HepG2 (cell line): Measurements from ENCODE around the gene ANKRD39. TPM values are rescaled to one million over a fixed set of nuclear protein-coding genes. Genes with fewer than 3 reads are reported as not detected.

Experiments used
- CREM ChIP-seq, 2 experiments: sonication (generic) in 1 of 2; formaldehyde crosslinking in 1 of 2; IDR thresholded peaks; 2 replicates each; pipeline versions ENCODE4 v1.4.0 to v1.6.1; 2016 to 2020; ENCODE audit warnings: antibody characterized with exemption in 1 of 2, mild to moderate bottlenecking in 1 of 2, missing genetic modification reagents in 1 of 2
- DMAP1 ChIP-seq: IDR thresholded peaks from 2 replicates; pipeline ENCODE4 v1.6.1; 2016
- GFI1 ChIP-seq: sonication (generic); formaldehyde crosslinking; IDR thresholded peaks from 2 replicates; pipeline ENCODE4 v1.5.0; 2020; ENCODE audit warnings: missing genetic modification reagents, mild to moderate bottlenecking, borderline replicate concordance
- KDM4B ChIP-seq: sonication (generic); formaldehyde crosslinking; IDR thresholded peaks from 2 replicates; pipeline ENCODE4 v1.4.0; 2020; ENCODE audit warnings: missing genetic modification reagents
- MTA1 ChIP-seq: sonication (generic); formaldehyde crosslinking; IDR thresholded peaks from 2 replicates; pipeline ENCODE4 v1.4.0; 2020; ENCODE audit warnings: missing genetic modification reagents, mild to moderate bottlenecking, borderline replicate concordance
- NFRKB ChIP-seq: fragments of 450-650 bp; IDR thresholded peaks from 2 replicates; pipeline ENCODE4 v1.6.1; 2017
- NR2F1 ChIP-seq, 2 experiments: fragments of 450-650 bp in 1 of 2; formaldehyde crosslinking in 1 of 2; IDR thresholded peaks; 2 replicates each; pipeline versions ENCODE4 v1.5.0 to v1.6.1; 2016 to 2020; ENCODE audit warnings: mild to moderate bottlenecking in 1 of 2, missing compliant biosample characterization in 1 of 2, missing genetic modification reagents in 1 of 2, moderate library complexity in 1 of 2
- NRL ChIP-seq: sonication (generic); formaldehyde crosslinking; IDR thresholded peaks from 2 replicates; pipeline ENCODE4 v1.5.0; 2020; ENCODE audit warnings: missing genetic modification reagents, mild to moderate bottlenecking, moderate library complexity, borderline replicate concordance
- PHF21A ChIP-seq: sonication (generic); formaldehyde crosslinking; IDR thresholded peaks from 2 replicates; pipeline ENCODE4 v1.5.0; 2020; ENCODE audit warnings: mild to moderate bottlenecking, missing genetic modification reagents
- PHF8 ChIP-seq: sonication (generic); formaldehyde crosslinking; IDR thresholded peaks from 2 replicates; pipeline ENCODE4 v1.5.0; 2020; ENCODE audit warnings: missing genetic modification reagents
- POGZ ChIP-seq: sonication (generic); formaldehyde crosslinking; IDR thresholded peaks from 2 replicates; pipeline ENCODE4 v1.4.0; 2020; ENCODE audit warnings: mild to moderate bottlenecking, missing genetic modification reagents
- RCOR2 ChIP-seq: IDR thresholded peaks from 2 replicates; pipeline ENCODE4 v1.6.1; 2016; ENCODE audit warnings: missing biosample characterization, missing genetic modification reagents
- SNAPC2 ChIP-seq: sonication (generic); formaldehyde crosslinking; IDR thresholded peaks from 2 replicates; pipeline ENCODE4 v1.8.1; 2022; ENCODE audit warnings: mild to moderate bottlenecking, missing genetic modification reagents
- TAF15 ChIP-seq: fragments of 200-400 bp; formaldehyde crosslinking; IDR thresholded peaks from one replicate; pipeline ENCODE4 v1.6.1; 2018; ENCODE audit warnings: mild to moderate bottlenecking, low read depth, low read length; ENCODE audit not compliant: poor library complexity, severe bottlenecking
- YEATS2 ChIP-seq: sonication (generic); formaldehyde crosslinking; IDR thresholded peaks from 2 replicates; pipeline ENCODE4 v1.4.0; 2020; ENCODE audit warnings: missing genetic modification reagents, borderline replicate concordance
- ZNF432 ChIP-seq: sonication (generic); formaldehyde crosslinking; IDR thresholded peaks from 2 replicates; pipeline ENCODE4 v1.5.0; 2020; ENCODE audit warnings: missing genetic modification reagents, mild to moderate bottlenecking, borderline replicate concordance
- ZNF703 ChIP-seq: sonication (generic); formaldehyde crosslinking; IDR thresholded peaks from 2 replicates; pipeline ENCODE4 v1.5.1; 2020; ENCODE audit warnings: missing genetic modification reagents, mild to moderate bottlenecking, moderate library complexity, borderline replicate concordance
- ZNF720 ChIP-seq: sonication (generic); formaldehyde crosslinking; IDR thresholded peaks from 2 replicates; pipeline ENCODE4 v1.4.0; 2020; ENCODE audit warnings: missing genetic modification reagents
- ZSCAN21 ChIP-seq: sonication (generic); formaldehyde crosslinking; IDR thresholded peaks from 2 replicates; pipeline ENCODE4 v1.8.0; 2022; ENCODE audit warnings: mild to moderate bottlenecking, missing genetic modification reagents, moderate library complexity, borderline replicate concordance
- ZSCAN30 ChIP-seq: sonication (generic); formaldehyde crosslinking; IDR thresholded peaks from 2 replicates; pipeline ENCODE4 v1.5.0; 2020; ENCODE audit warnings: mild to moderate bottlenecking, missing genetic modification reagents
- polyA plus RNA-seq, 8 experiments: library from polyadenylated mRNA; depleted of rRNA in 3 of 8; stranded (reverse) in 7 of 8; unstranded in 1 of 8; fragments of >200 nt; fragmentation: Illumina TruSeq in 4 of 8; extraction: Trizol in 4 of 8; gene quantifications; 2 replicates each; pipeline versions ENCODE4 v1.2.1 to v1.2.3, GENCODE V29; 2011 to 2016; ENCODE audit warnings: low read depth in 4 of 8, missing spikeins in 1 of 8, mixed read lengths in 1 of 8; ENCODE audit not compliant: insufficient read depth in 1 of 8
- total RNA-seq, 5 experiments: library from RNA; depleted of rRNA; stranded (reverse); fragments of >200 nt; fragmentation: Illumina TruSeq; extraction: Trizol; gene quantifications; 2 replicates each; pipeline ENCODE4 v1.2.3, GENCODE V29; 2016; ENCODE audit warnings: low read depth in 1 of 5
- TF ChIP-seq, protein P1 (sequence below): sonication (generic); formaldehyde crosslinking; IDR thresholded peaks from 2 replicates; pipeline ENCODE4 v1.5.1; 2020; ENCODE audit warnings: mild to moderate bottlenecking, moderate library complexity, missing genetic modification reagents
- TF ChIP-seq, protein P2 (sequence below): sonication (generic); formaldehyde crosslinking; IDR thresholded peaks from 2 replicates; pipeline ENCODE4 v1.8.1; 2023; ENCODE audit warnings: mild to moderate bottlenecking, inconsistent platforms, moderate library complexity, missing genetic modification reagents, borderline replicate concordance
- TF ChIP-seq, protein P3 (sequence below): IDR thresholded peaks from 2 replicates; pipeline ENCODE4 v1.6.1; 2016; ENCODE audit warnings: missing compliant biosample characterization, missing genetic modification reagents, borderline replicate concordance
- TF ChIP-seq, protein P4 (sequence below): fragments of 450-650 bp; IDR thresholded peaks from 2 replicates; pipeline ENCODE4 v1.6.1; 2016

ANKRD39 gene
- total and polyA plus RNA-seq, 2 of the 13 experiments (the other 11 are each of a cell fraction or from before 2014, with no cell fraction given) = 23.2 to 24.8 TPM

DNA sequence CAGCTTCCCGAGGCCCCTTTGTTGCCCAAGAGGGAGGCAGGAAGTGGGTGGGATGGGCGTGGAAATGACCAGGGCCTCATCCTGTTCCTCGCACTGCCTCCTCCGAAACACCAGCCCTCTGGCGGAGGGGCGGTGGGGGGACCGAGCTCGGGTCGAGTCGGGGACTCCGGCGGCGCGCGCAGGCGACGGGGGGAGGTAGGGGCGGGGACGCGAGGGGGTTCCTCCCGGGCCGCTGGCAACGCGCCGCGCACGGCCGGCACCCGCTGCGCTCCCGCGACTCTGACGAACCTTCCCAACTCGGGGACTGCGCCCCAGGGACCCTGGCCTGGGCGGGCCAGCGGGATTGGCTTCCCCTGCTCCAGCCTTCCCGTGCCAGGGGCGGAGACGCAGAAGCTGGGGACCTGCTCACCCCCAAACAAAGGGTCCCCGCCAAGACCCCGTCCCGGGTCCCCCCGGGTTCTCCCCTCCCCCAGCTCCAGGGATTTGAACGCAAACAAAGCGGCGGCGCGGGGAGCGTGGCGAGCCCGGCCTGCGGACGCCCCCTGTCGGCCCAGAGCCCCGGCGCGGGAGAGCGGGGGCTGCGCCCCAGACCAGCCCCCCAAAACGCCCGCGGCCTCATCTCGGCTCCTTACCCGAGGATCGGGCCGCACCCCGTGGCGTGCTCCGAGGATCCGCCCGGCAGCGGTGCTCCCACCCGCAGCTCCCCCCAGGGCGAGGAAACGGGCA is 10.9 kb upstream of the ANKRD39 start (continued):
- TF ChIP-seq, protein P1, sequence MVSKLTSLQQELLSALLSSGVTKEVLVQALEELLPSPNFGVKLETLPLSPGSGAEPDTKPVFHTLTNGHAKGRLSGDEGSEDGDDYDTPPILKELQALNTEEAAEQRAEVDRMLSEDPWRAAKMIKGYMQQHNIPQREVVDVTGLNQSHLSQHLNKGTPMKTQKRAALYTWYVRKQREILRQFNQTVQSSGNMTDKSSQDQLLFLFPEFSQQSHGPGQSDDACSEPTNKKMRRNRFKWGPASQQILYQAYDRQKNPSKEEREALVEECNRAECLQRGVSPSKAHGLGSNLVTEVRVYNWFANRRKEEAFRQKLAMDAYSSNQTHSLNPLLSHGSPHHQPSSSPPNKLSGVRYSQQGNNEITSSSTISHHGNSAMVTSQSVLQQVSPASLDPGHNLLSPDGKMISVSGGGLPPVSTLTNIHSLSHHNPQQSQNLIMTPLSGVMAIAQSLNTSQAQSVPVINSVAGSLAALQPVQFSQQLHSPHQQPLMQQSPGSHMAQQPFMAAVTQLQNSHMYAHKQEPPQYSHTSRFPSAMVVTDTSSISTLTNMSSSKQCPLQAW = 0 out of 2 replicates have a peak, but pooled peaks have one; percentile 37
- TF ChIP-seq, protein P2, sequence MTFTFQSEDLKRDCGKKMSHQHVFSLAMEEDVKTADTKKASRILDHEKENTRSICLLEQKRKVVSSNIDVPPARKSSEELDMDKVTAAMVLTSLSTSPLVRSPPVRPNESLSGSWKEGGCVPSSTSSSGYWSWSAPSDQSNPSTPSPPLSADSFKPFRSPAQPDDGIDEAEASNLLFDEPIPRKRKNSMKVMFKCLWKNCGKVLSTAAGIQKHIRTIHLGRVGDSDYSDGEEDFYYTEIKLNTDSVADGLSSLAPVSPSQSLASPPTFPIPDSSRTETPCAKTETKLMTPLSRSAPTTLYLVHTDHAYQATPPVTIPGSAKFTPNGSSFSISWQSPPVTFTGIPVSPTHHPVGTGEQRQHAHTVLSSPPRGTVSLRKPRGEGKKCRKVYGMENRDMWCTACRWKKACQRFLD (CRISPR knock-in tag) = 0 out of 2 replicates have a peak, but pooled peaks have one; percentile 59
- 0 out of 2 replicates have a peak, but pooled peaks have one; percentile 43 for TF ChIP-seq NRL
- peak; percentile 74; the same call in 1 of the 2 replicates for TF ChIP-seq YEATS2
- peak; percentile 52; the same call in 1 of the 2 replicates for TF ChIP-seq MTA1
- no peak for TF ChIP-seq KDM4B
- peak; percentile 58; the same call in 1 of the 2 replicates for TF ChIP-seq POGZ (CRISPR knock-in tag)
- TF ChIP-seq TAF15 = peak; percentile 84
- TF ChIP-seq NR2F1 (CRISPR knock-in tag; IDR thresholded peaks at IDR 0.05) = 0 out of 4 replicates have a peak, but pooled peaks of 1 of the 2 experiments have one; percentile 11
- 0 out of 2 replicates have a peak, but pooled peaks have one; percentile 13 for TF ChIP-seq ZNF720 (CRISPR knock-in tag)
- TF ChIP-seq ZNF432 = no peak
- TF ChIP-seq, protein P3, sequence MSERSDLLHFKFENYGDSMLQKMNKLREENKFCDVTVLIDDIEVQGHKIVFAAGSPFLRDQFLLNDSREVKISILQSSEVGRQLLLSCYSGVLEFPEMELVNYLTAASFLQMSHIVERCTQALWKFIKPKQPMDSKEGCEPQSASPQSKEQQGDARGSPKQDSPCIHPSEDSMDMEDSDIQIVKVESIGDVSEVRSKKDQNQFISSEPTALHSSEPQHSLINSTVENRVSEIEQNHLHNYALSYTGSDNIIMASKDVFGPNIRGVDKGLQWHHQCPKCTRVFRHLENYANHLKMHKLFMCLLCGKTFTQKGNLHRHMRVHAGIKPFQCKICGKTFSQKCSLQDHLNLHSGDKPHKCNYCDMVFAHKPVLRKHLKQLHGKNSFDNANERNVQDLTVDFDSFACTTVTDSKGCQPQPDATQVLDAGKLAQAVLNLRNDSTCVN (CRISPR knock-in tag) = peak; percentile 44; the same call in 1 of the 2 replicates
- TF ChIP-seq NFRKB = no peak
- TF ChIP-seq RCOR2 (CRISPR knock-in tag) = 0 out of 2 replicates have a peak, but pooled peaks have one; percentile 43
- TF ChIP-seq PHF21A (CRISPR knock-in tag) = no peak
- TF ChIP-seq DMAP1 (CRISPR knock-in tag) = no peak; the same call in 1 of the 2 replicates
- peak; percentile 71 for TF ChIP-seq PHF8 (CRISPR knock-in tag)
- TF ChIP-seq, protein P4, sequence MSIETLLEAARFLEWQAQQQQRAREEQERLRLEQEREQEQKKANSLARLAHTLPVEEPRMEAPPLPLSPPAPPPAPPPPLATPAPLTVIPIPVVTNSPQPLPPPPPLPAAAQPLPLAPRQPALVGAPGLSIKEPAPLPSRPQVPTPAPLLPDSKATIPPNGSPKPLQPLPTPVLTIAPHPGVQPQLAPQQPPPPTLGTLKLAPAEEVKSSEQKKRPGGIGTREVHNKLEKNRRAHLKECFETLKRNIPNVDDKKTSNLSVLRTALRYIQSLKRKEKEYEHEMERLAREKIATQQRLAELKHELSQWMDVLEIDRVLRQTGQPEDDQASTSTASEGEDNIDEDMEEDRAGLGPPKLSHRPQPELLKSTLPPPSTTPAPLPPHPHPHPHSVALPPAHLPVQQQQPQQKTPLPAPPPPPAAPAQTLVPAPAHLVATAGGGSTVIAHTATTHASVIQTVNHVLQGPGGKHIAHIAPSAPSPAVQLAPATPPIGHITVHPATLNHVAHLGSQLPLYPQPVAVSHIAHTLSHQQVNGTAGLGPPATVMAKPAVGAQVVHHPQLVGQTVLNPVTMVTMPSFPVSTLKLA = no peak
- peak; percentile 30; the same call in 1 of the 2 replicates for TF ChIP-seq ZNF703 (CRISPR knock-in tag)
- TF ChIP-seq ZSCAN30 (CRISPR knock-in tag) = no peak; the same call in 1 of the 2 replicates
- TF ChIP-seq SNAPC2 (CRISPR knock-in tag) = no peak
- TF ChIP-seq CREM (IDR thresholded peaks at IDR 0.05) = peak; percentile 41; the same call in 1 of the 2 replicates
- TF ChIP-seq CREM (CRISPR knock-in tag; IDR thresholded peaks at IDR 0.05) = no peak
- TF ChIP-seq GFI1 (CRISPR knock-in tag) = no peak
- TF ChIP-seq ZSCAN21 (CRISPR knock-in tag) = peak; percentile 72
